Amniotic epithelial cell (primary cell): ENCODE data around the gene ARFGAP2.
A peak's percentile ranks its signal among the peaks of the same experiment; 100 is the strongest.

Experiments
- DNase-seq: peaks from one replicate; pipeline ENCODE4 v3.0.0-alpha.2; 2010; ENCODE audit warnings: low read depth

The ARFGAP2 gene

DNA sequence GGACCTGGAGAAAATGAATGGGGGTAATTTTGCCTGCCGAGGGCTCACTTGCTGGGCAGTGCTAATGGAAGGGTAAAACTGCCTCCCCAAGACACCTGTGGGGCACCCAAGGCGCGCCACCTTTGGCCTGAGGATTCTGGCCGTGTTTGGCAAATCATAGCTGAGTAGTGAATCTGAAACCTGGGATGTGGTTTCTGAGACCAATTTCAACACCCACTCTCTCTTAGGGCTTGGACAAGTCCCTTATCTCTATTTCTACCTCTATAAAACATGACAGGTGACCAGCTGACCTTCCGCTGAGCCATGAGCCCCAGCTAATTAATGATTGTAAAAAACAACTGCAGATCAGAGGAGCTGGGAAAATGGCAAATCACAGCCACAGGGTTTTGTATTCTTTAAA, 11.0 kb upstream of the ARFGAP2 start:
- no peak for DNase-seq

DNA sequence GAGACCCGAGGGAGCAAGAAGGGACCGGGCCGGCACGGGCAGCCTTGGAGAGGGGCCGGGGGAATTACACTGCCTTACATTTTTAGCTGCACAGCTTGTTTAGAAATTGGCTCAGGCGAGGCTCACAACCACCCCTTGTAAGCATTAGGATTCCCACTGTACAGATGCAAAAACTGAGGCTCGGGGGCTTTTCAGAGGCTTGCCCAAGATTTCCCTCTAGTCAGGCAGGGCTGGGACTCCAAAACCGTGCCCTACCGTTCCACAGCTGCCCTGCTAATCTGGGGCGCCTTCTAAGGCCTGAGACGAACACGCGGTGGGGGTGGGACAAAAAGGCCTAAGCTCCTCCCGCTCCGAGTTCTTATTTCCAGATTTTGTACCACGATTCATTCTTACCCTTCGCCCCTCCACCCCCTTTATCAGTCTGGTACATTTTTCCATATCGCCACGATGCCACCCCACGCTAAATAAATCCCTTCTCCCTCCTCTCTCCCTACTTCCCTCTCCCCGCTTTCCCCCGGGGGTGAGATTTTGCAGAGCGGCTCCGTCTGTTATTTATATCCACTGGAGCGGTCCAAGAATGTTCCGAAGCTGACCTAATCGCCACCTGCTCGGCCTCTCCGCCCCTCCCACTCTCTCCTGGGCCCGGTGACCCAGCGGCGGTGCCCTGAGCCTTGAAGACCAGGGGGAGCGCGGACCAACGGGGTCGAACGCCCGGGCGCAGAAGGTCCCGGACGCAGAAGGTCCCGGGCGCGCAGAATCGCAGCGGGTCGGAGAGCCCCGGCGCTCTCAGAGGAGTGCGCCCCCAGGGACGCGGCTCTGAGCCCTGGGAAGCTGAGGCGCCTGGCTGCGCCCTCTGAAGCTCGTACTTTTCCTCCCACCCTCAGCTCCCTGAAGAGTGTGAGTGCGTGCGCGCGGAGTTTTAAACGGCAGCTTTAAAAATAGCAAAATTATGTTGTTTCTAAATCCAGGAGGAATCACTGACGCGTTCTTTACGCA, 10.3 kb upstream of the ARFGAP2 start:
- DNase-seq = no peak

DNA sequence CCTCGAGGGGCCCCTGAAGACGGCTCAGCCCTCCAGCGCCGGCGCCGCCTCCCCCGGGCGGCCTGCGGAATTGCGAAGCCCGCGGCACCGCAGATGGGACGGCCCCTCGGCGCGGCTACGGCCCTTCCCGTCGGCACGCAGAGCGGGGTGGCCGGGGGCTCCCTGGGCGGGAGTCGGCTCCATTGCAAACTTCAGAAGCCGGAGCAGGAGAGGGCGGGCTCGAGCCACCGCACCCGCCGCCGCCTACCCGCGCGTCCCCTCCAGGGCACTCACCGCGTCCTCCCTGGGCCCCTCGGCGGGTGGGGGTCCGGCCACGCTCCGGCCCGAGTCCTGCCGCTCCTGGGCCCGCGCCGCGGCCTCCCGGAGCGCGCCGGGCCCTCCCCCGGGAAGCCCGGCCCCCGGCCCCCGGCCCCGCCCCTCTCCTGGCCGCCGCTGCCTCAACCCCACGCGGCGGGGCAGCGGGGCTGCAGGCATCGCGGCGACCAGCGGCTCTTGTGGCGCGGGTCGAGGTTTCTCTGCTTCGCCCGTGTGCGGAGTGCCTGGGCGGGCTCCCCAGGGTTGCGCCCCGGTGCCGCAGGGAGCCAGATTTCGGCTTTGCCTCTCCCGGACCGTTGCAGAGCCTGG, 9.5 kb upstream of the ARFGAP2 start, which contains the start of gene PACSIN3:
TSS of gene PACSIN3 (minus strand) at position 359 of the 624 bp plus-strand sequence. CDS start 3,707 bp downstream, outside the sequence.
- no peak for DNase-seq

DNA sequence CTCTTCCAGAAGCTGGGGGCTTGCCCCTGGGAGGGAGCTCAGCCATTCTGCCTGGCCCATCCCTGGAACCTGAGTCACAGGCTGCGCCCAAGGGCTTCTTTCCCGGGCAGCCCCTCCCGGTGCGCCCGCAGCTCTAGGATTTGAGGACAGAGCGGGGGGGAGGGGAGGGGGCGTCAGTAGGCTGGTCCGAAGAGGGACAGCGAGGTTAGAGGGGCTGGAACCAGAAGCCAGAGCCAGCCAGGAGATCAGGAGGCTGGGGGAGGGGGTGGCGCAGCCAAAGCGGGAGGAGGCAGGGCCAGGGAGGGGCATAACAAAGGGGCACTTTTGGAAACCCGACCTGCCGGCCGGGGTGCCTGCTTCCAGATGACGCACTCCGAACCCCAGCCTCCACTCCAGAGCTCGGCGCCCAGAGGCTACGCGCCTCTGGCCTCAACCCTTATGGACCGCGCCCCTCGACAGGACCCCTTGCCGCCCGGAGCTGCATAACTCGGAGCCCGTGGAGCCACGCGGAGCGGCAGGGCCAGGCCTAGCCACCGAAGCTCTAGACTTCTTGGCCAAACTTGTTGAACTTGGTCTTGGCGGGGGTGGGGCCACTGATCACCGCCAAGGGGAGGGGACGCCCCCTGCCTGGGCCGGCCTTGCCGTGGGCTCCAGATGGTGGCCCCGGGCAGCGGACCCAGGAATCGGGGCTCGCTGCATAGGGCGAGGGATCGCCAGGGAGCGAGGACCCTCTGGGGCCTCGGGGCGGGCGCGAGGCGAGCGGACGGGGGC, 8.8 kb upstream of the ARFGAP2 start:
- DNase-seq = no peak

DNA sequence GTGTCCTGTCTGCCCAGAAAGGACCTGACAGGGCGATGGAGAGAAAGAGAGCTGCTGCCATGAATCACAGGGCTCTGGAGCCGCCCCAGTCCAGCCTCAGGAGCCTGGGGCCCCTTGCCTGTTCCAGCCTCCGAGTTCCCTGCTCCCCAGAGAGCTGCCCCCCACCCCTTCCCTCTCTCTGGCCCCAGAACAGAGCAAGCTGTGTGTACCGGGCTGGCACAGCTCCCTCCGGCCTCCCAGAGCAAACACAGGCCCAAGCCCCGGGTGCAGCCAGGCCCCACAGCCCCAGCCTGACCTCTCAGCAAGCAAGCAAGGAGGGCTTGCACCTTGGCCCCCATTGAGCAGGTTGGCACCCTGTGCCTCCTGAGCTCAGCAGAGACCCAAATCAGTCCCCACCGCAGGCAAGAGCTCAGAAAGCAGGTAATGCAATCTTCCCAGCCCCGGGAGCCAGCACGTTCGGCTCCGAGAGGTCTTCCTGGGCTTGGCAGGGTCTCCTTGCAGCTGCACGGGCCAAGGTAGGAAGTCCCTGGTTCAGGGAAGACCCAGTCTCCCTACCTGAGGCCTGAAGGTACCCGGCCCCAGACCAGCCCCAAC, 8.1 kb upstream of the ARFGAP2 start:
- no peak for DNase-seq

DNA sequence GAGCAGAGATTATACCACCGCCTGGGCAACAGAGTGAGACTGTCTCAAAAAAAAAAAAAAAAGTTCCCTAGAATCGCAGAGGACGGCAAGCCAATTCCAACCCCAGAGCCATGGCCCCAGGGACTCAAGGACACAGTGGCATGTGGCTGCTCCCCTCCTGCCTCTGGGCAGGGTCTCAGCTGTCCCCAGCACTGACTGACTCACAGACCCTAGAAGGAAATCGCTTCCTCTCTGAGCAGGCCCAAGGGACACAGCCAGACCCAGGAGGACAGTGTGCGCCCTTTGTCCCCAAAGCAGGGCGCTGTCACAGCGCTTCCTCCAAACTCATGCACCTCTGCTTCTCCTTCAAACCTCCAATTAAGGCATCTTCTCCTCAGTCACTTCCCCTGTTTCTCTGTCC, 7.3 kb upstream of the ARFGAP2 start:
- no peak for DNase-seq

DNA sequence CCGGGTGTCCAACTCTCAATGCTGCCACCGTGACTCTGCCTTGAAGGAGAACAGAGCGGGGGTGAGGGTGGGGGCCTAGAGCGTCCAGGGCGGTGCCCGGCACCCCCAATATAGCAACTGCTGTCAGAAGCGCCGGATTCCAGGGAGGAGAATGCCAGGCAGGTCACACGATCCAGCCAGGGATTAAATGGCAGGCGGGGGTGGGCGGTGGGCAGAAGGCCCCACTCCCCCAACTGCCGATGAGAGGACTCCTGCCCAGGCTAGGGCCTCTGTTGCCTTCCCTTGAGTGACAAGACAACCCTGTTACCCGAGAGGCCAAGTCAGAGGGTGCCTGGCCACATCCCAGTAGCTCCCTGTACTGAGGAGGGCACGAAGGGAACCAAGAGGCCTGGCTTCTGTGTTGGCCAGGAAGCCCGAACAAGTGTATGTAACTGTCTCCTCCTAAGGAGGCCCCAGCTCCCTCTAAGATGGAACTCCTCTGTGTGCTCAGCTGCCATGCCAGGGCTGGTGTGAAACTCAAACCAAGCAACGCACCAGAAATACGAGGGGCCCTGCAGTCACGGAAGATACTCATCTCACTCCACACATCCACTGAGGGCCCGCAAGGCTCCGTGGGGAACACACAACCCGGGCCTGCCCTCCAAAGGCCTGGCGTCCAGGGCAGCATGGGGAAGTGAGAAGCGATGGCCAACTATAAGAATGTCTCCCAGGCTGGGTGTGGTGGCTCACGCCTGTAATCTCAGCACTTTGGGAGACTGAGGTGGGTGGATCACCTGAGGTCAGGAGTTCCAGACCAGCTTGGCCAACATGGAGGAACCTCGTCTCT, 6.6 kb upstream of the ARFGAP2 start:
- DNase-seq = no peak

DNA sequence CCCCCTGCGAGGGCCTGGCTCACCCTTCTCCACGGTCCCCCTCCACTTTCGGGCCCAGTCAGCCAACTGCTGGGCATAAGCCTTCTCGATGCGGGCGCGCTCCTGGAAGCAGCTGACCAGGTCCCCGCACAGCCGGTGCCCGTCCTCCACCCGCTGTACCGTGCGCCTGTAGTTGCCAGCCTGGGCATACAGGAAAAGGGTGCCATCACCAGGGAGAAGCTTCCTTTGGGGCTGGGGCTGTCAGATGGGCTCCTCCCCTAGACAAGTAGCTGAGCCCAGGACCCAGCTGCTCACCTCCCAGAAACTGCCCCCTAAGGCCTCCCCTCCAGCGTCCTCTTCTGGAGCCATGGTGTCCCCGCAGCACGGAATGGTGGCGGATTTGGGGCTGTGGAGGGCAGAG, 5.7 kb upstream of the ARFGAP2 start:
- no peak for DNase-seq

DNA sequence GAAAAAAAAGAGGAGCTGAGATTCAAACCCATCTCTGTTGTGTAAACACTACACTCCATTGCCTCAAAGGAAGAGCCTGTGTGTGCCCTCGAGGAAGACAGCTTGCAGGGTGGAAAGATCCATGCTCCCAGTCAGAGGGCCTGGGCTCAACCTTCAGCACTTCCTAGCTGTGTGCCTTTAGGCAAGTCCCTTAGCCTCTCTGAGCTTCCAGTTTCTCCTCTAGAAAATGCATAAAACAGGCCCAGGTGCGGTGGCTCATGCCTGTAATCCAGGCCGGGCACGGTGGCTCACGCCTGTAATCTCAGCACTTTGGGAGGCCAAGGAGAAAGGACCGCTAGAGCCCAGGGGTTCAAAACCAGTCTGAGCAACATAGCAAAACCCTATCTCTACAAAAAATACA, 4.6 kb upstream of the ARFGAP2 start:
- DNase-seq = no peak

DNA sequence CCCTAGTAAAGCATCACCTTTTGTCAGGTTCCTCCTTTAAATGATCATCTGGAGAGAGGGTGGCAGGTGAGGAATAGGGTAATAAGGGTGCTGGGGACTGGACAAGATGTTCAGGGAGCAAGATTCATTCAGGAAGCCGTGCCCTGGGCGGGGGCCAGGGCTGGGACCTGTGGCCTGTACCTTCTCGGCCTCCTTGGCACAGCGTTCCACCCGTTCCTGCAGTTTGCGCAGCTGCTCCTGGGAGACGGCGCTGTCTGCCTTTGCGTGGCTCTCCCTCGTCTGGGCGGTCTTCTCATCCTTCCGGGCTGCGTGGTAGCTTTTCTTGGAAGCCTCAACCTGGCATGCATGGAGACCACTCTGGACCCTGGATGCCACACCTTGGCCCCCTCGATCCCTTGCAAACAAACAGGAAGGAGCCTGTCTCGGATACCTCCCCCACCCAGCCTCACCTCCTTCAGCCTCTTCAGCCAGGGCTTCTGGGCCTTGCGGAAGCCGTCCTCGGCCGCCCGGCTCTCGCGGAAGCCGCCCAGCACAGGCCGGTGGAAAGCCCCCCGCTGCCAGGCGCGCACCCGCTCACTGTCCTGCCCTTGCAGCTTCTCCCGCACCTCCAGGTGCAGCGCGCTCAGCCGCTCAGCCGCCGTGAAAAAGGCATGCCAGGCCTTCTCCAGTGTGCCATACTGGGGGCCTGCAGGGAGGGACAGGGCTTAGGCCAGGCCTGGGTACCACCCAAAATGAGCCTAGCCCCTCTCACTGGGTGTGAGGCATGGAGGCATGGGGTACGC, 3.5 kb upstream of the ARFGAP2 start:
- no peak for DNase-seq

DNA sequence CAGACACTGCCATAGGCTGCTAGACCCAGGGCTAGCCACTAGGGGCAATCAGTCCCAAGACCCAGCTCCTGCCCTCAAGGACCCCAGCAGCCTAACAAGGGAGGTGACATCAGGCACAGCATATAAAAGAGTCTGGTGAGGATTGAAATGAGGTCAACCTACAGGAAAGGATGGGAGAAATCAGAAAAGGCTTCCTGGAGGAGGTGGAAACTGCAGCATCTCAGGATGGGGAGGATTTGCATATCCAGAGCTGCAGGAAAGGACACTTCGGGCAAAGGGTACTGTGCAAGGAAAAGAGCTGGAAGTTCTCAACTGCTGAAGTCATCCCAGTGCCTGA, 2.9 kb upstream of the ARFGAP2 start:
- no peak for DNase-seq

DNA sequence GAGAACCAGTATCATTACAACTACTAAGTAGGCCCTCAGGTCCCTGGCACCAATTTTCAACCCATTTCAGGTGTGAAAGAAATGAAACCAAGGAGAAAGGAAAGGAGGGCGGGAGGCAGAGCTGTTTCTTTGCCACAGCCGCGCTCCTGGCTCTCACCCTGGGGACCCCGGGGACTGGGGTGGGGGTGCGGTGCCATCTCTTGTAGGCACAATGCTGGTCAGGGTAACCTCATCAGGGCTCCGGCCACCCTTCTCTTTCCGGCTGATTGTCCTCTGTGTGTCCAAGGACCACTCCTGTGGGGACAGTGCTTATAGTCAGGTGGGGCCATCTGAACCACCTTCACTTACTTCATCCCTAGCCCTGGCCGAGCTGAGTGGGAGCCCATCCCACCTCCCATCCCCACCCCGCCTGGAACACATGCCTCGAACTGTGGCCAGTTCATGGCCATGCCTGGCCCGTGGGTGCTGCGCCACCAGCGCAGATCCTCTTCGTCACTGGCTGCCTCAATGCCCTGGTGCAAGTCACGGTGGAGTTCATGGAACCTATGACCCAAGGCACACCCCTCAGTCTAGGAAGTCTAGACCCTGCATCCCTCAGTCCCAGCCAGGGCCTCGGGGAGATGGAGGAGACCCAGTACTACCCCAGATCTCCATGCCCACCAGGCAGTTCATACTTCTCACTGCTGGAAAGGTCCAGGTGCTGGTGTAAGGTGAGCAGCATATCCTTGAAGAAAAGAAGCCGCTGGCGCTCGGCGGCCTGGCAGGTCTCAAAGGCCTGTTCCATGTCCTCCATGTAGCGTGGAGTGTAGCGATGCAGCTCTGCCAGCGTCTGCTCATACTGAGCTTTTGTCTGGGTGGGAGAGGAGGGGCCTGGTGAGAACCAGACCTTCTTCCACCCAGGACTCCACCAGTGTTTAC, 2.3 kb upstream of the ARFGAP2 start:
- DNase-seq = no peak

DNA sequence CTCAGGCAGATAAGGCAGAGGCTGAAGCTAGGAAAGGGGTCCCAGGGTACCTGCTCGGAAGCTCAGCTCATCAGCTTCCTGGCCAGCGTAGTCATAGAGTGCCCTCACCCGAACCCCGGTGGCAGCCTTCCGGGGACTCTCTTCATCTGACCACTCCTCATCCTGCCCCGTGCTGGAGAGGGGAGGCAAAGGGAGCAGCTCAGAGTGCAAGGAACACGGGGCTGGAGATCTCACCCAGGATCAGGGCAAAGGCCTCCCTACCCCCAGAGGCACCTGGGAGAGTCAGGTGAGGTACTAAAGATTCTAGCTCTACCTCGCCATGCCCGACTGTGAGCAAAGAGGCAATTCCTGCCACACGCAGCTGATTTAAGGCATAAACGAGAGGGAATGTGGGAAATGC, 1.6 kb upstream of the ARFGAP2 start:
- no peak for DNase-seq

DNA sequence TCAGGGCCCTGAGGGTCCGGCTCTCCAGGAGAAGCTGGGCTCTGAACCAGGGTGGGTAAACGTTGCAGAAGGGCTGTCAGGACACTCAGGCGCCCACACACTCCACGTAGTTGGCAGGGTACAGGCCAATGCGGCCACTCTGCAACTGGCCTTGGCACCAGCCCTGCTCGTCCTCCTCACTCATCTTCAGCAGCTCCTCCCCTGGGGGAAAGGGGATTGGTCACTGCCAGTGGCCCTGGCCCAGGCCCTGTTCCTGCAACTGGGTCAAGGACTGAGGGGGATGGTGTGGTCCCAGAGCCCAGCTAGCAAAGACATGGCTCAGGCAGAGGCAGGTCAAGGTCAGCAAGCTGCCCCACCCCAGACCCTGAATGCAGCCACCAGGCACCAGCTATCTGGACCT, 1.2 kb upstream of the ARFGAP2 start:
- DNase-seq = no peak

DNA sequence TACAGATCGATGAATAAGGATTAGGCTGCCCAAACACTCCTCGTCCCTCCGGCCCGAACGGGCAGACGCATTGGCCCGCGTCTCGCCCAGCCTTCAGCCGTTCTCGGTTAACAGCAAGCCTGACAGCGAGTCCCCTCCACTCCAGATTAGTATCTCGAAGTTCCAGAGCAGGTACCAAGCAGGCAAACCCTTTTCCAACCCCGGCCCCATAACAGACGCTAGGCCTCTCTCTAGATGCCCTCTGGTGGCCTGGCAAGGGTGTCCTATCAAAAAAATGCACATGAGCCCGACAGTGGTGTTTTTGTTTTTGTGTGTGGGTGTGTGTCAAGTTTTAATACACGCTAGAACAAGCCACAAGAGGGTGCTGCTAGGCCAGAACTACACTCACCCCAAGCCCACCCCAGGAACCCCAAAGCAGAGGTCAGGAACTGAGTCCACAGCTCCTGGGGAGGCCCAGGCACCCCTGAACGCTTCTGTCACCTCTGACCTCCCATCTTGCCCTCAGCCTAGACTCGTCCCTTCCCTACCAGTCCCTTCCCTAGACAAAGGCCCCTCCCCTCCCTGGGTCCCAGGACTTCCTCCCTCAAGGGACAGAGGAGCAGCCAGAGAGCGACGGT, 658 bp upstream of the ARFGAP2 start:
- peak; percentile 80 for DNase-seq

DNA sequence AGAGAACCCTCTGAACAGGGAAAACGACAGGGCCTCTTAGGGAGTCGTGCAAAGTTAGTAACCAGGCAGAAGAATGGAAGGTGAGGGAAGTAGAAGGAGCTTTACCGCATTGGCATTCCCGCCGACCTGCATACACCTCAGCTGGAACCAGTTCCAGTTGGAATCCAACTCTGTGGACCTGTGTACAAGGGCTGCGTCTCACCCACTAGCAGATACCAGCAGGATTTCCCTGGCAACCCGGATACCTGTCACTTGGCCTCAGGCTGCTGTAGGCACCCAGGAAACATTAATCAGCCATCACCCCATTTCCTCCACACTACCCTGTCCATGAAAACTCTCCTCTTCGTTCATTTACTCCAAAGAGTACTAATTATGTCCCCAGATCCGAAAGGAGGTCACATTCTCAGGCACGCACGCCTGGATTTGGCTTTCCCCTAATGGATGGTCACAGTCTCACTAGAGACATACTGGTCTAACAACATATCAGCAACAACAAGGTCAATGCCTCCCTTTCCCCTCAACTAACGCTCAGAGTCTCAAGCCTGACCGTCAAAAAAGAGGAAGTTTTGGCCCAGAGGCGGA, 842 bp downstream of the ARFGAP2 start:
- DNase-seq = no peak

DNA sequence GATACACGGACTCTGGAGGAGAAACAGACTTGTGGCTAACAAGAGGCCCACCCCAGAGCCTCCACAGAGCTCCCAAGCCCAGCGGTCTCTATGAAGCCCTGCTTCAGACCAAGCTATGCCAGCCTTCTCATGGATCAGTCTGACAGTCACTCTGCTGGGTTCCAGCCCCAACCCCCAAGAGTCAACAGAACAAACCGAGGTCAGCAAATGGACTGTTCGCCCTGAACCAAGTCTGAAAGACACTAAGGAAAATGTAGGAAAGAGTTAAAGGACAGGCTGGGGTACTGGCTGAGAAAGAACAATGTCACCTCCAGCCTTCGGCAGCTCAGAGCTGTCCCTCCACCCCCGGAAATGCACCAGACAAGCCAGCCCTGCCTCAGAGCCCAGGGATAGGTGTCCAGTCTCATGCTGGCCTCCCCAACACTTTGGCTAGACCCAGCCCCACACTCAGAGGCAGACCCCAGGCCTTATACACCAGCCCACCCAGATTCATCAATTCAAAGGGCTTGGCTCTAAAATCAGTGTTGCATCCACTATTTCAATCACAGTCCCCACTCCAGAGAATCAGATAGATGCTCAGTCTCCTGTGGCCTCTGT, 3.8 kb downstream of the ARFGAP2 start:
- no peak for DNase-seq

DNA sequence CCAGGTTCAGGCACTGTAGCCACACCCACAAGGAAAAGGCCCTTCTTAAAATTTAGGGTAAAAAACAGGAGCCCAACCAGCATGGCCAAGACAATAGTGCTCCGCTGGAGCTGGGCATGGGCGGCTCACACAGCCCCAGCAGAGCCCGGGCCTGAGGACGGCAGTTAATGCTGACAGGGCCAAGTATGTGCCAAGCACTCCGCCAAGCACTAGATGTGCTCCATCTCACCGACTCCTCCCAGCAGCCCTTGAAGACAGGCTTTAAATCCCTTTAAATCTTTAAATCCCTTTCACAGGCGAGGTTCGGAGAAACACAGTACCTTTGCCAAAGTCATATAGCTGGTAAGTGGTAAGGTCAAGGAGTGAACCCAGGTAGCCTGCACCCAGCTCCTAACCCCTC, 4.8 kb downstream of the ARFGAP2 start:
- DNase-seq = no peak
